Stimulated activated CD4-positive, alpha-beta T cell treated with anti-CD3 and anti-CD28 coated beads, TNF-alpha, amount 100 ng/mL, for 48 hours (primary cell): ENCODE data around the gene CXADR.

Experiments used
- DNase-seq, 3 donors: peaks; one replicate each; pipeline ENCODE4 v3.0.0-alpha.2; 2020; ENCODE audit warnings: low read depth in 3 of 3

The CXADR gene

GRCh38 chr21:17539743-17540341 lies 27.0 kb downstream of the CXADR start:
- no peak for DNase-seq

DNA sequence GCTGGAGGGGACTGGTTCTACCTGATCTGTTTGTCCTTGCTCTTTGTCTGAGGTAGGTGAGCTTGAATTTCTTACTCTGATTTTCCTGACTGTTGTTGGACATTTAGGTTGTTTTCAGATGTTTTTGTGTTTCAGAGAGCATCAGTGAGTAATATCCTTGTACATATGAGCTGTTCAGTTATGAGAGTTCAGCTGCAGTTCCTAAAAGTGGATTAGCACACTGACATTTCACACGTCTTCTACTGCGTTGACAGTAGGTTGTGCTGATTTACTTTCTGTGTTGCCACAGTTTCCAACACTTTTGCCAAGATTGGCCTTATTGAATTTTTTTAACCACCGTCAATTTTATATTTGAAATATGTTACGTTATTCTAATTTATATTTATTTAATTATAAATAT lies 27.7 kb downstream of the CXADR start:
- DNase-seq, result no peak

GRCh38 chr21:17542371-17543011 lies 29.6 kb downstream of the CXADR start:
- no peak for DNase-seq

GRCh38 chr21:17545007-17545406 lies 32.2 kb downstream of the CXADR start:
- no peak for DNase-seq

- DNase-seq, result no peak
These were observed 35.4 kb downstream of the CXADR start for GRCh38 chr21:17548262-17548661.

DNA sequence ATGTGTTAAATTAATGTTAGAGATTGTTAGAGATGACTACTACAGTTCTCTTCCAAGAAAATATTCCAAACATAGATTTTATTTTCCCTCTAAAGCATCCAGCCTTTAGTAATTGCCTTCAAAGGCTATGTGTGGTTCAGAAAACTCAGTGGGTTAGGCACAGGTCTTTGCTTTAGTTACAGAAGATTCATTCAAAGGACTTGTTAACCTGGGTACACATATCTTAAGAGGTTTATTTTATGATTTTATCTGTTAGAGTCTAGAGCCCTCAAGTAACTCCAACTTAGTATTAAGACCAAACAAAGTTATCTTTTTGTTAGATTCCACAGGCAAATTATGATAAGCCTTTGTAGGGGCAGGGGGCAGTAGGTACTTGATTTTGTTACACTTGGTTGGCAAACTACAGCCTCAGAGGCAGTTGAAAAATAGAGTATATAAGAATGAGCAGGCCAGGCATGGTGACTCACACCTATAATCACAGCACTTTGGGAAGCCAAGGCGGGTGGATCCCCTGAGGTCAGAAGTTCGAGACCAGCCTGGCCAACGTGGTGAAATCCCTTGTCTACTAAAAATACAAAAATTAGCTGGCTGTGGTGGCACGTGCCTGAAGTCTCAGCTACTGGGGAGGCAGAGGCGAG lies 37.9 kb downstream of the CXADR start:
- DNase-seq, result no peak

- DNase-seq, result no peak
These were observed 39.6 kb downstream of the CXADR start for GRCh38 chr21:17552410-17552809.

GRCh38 chr21:17554120-17554519 lies 41.3 kb downstream of the CXADR start:
- no peak for DNase-seq

DNA sequence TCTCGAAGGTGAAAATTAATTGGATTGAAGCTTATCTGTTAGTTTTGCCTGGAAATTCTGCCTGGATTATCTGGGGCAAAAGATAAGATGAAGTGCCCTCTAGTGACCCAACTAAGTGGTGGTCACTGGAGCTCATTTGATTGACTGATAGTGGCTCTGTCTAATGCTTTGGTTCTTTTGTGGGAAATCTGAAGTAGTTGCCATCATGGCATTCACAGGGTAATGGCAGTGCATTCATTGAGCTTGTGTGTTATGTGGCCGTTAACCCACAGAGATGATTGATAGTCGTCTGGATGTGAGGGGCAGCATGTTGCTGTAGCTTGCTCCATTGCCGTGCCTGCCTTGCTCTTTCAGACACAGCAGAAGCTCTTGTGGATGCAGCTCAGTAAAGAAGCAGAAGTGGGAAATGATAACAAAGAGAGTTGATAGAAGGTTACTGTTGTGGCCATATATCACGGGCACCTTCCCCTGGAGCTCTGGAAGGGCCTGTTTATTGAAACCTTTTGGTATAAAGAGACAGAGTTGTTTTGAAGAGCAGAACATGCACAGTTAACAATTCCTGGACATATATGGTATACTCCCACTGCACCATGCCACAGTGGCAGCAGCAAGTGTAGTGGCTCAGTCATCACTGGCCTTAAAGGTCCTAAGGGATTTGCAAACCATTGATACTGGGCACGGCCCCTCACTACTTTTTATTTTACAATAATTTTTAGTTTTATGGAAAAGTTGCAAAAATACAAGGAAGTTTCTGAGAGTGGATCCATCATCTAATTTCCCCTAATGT lies 42.0 kb downstream of the CXADR start:
- no peak for DNase-seq

DNA sequence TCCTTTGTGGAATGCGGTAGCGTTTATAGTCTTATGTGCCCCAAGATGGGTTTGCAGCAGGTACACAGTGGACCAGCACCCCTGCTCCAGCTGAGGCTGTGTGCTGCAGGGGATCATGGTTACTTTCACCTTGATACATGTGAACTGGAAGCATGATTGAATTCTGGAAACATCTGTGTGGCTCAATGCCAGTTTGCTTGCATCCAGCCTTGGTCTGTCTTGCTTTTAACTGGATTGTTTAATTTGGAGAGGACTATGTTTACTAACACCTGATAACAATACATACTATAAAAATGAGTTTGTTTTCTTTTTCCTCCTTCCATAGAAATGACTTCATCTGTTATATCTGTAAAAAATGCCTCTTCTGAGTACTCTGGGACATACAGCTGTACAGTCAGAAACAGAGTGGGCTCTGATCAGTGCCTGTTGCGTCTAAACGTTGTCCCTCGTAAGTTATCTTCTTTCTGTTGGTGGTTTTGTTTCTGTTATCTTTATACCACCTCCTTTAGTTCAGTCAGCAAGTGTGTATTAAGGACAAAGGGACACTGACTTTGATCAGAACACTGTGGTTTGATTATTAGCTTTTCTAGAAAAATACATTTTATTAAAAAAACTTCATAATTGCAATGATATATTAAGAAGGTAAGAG lies 47.7 kb downstream of the CXADR start:
- DNase-seq, result no peak

GRCh38 chr21:17570786-17571185 lies 57.9 kb downstream of the CXADR start:
- DNase-seq, result no peak

GRCh38 chr21:17572431-17572830 lies 59.6 kb downstream of the CXADR start:
- no peak for DNase-seq

- no peak for DNase-seq
These were observed 62.2 kb downstream of the CXADR start for GRCh38 chr21:17575076-17575475.

- no peak for DNase-seq
These were observed 63.4 kb downstream of the CXADR start for GRCh38 chr21:17576080-17576835.

DNA sequence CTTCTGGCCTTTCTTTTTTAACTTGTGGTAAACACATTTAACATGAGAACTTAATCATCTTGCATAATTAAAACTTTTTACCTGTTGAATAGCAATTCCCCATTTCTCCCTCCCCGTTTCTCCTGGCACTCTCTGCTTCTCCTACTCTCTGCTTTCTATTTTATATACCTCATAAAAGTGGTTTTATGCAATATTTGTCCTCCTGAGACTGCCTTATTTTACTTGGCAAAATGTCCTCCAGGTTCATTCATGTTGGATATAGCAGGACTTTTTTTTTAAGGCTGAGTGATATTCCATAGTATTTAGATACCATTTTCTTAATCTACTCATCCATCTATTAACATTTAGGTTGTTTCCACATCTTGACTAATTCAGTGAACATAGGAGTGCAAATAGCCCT lies 64.9 kb downstream of the CXADR start:
- no peak for DNase-seq

DNA sequence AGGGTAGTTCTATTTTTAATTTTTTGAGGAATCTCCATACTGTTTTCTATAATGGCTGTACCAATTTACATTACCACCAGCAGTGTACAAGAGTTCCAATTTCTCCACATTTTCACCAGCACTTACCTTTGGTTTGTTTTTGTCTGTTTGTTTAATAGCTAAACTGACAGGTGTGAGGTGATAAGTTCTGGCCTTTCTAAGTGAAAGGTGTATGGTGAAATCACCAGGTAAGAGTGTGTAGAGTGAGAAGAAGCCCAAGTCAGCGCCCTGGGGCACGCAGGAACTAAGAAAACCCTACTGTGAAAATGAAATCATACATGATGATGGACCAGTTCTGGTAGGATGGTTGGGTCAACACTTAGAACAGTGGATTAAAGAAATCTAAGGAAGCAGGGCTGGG lies 65.3 kb downstream of the CXADR start:
- no peak for DNase-seq

- DNase-seq, result no peak
These were observed 66.0 kb downstream of the CXADR start for GRCh38 chr21:17578876-17579275.

GRCh38 chr21:17580319-17580718 lies 67.5 kb downstream of the CXADR start:
- no peak for DNase-seq

DNA sequence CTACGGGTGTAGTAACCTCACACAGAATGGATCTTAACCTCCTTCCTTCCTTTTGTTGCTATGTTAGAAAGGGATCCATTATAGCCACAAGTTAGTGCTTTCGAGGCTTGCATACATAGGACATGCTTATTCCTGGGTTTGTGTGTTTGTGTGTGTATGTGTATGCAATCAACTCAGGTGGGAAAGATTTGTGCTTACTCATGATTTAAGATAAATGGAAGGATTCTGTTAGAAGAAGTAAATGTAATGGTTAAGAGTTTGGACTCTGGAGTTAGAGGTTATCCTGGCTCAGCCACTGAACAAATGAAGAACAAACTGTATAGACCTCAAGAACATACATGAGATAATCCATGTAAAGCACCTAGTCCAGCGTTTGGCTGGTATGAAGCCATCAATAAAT lies 71.1 kb downstream of the CXADR start:
- DNase-seq, result no peak

DNA sequence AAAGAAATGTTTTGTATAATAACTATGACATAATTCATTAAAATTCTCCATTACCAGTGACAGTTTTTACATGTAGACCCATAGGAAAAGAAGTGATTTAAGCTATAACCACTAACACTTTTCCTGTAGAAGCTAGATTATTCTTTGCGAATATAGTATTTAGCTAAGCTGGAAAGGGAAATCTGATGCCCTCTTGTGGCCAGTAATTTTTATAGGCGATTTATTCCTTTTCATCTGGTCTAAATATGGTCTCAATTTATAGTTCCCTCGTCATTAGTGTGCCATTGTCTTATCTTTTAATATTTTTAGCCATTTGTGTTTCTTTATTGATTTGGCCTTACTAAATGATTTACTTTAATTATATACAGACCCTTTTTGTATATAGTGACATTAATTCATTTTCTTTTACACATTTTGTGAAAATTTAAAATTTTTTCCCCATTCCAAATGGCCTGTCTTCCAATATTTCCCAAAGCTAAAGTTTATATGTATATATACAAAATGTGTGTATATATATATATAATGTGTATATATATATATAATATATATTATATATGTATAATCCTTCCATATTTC lies 73.1 kb downstream of the CXADR start:
- no peak for DNase-seq

DNA sequence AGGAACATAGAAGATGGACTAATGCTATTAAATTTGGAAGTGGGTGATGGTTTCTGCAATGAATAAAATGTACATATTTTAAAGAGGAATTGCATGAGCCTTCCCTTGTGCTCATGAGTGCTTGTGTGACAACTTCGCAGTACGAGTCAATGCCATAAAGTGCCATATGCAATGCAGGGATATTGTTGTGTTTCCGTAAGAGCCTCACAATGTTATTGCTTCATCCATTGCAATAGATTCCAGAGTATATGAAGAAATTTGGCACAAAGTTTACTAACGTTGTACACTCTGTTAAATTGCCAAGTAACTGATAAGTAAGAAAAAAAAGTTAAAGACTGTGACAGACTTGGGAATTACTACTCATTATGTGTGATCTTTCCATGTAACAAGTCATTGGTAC lies 77.6 kb downstream of the CXADR start:
- DNase-seq, result no peak
